NOMO-1 (cell line): ENCODE data around the gene PCDHGA8.
"Not testable (repeated sequence)": the region's sequence is repeated elsewhere in the genome, so short reads cannot be mapped to it uniquely, and the experiment has no call there.

ENCODE experiments used
- DNase-seq, 2 experiments: peaks; one replicate each; lab custom pipeline; 2025; ENCODE audit not compliant: unreplicated experiment in 2 of 2; lab: John Stamatoyannopoulos, UW

PCDHGA8 gene

GRCh38 chr5:141430332-141431113 lies 38.1 kb downstream of the PCDHGA8 start, which contains the start of gene PCDHGA12:
Gene PCDHGA12 (plus strand): TSS chr5:141430507. CDS start chr5:141430760, 253 bp downstream.
- peak in 1 of 2 experiments; percentile 11 for DNase-seq

- DNase-seq = no peak
Measured at GRCh38 chr5:141431286-141431685, 38.9 kb downstream of the PCDHGA8 start.

GRCh38 chr5:141432308-141432707 lies 39.9 kb downstream of the PCDHGA8 start:
- not testable (repeated sequence) for DNase-seq

GRCh38 chr5:141432726-141433125 lies 40.3 kb downstream of the PCDHGA8 start:
- not testable (repeated sequence) for DNase-seq

- DNase-seq = no peak
Measured at GRCh38 chr5:141434006-141434405, 41.6 kb downstream of the PCDHGA8 start.

- no peak for DNase-seq
Measured at GRCh38 chr5:141437221-141437620, 44.8 kb downstream of the PCDHGA8 start.

GRCh38 chr5:141439411-141440141 lies 47.1 kb downstream of the PCDHGA8 start:
- DNase-seq = no peak

GRCh38 chr5:141440341-141440740 lies 47.9 kb downstream of the PCDHGA8 start:
- DNase-seq = no peak

- DNase-seq = no peak
Measured at GRCh38 chr5:141441571-141442170, 49.2 kb downstream of the PCDHGA8 start.
